Measurements from ENCODE around the gene GRK2. TPM values are rescaled to one million over a fixed set of nuclear protein-coding genes. Genes with fewer than 3 reads are reported as not detected.

The GRK2 gene
- total and polyA plus RNA-seq, 2 of the 8 experiments (the other 6 are each of a cell fraction or from before 2014, with no cell fraction given): 47.3 to 49.7 TPM

DNA sequence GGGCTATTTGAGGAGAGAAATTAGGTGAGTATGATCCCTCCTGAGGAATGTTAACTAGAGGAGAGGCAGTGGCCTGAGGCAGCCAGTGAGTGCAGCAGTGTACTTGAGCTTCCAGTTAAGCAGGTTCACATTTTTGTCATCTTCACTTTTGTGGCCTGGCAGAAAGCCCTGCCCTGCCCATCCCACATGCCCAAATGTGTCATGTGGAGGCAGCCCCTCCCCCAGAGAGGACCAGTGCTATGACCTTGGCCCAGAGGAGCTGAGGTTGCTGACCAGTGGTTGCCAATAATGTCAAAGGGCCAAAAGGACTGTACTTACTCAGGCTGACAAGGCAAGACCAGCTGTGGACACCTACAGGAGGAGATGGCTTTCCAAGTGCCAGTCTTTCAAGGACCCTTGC lies 17.6 kb upstream of the GRK2 start:
- Histone ChIP-seq H3K18ac (ENCODE audit: extremely low read depth, low read length) (no peak overlapping the region), H3K23me2 (ENCODE audit: low read depth, low read length) (no peaks in the 10 kb centered on the region; the same call in 1 of the 2 replicates), H3K14ac (ENCODE audit: insufficient read length) (no peak overlapping the region), H3K79me1 (ENCODE audit: low read depth, low read length) (peaks cover 5% of the 10 kb centered on the region; the same call in 1 of the 2 replicates), H3K27me3 (replicated peaks in 1 of 4; ENCODE audit: control insufficient read depth in 3 of 4, extremely low read depth in 1 of 4, insufficient read depth in 3 of 4, low read length in 3 of 4) (no peaks in the 10 kb centered on the region), H3K27ac (ENCODE audit: low read depth, low read length) (no peak overlapping the region), H2AK5ac (ENCODE audit: low read depth, low read length) (no peak overlapping the region), H2AFZ (ENCODE audit: low read length) (no peak overlapping the region), H3K79me2 (ENCODE audit: control insufficient read depth in 1 of 2, insufficient read depth in 2 of 2, low read length in 2 of 2) (peaks cover 0 to 9% of the 10 kb centered on the region in 2 experiments; a peak in 2 of 4 replicates), H2BK20ac (ENCODE audit: low read length) (no peak overlapping the region), H4K91ac (replicated peaks; ENCODE audit: insufficient read length, low read length) (no peak overlapping the region), H3K9ac (replicated peaks in 1 of 4; ENCODE audit: extremely low read depth in 1 of 4, low read depth in 3 of 4, low read length in 3 of 4) (no peak overlapping the region), H4K8ac (ENCODE audit: extremely low read depth, insufficient read depth, low read length) (no peak overlapping the region), H3K23ac (ENCODE audit: insufficient read length) (no peak overlapping the region), H3K4me3 (ENCODE audit: extremely low read depth in 1 of 4, insufficient read depth in 2 of 4, low read depth in 3 of 4, low read length in 4 of 4) (no peak overlapping the region), H2BK15ac (ENCODE audit: low read length) (no peak overlapping the region), H3K4me1 (replicated peaks in 1 of 4; ENCODE audit: control insufficient read depth in 3 of 4, insufficient read depth in 4 of 4, low read length in 3 of 4) (no peaks in the 10 kb centered on the region), H3K9me3 (ENCODE audit: insufficient read depth in 2 of 2, low read depth in 1 of 2, low read length in 1 of 2) (no peaks in the 10 kb centered on the region), H3K56ac (replicated peaks; ENCODE audit: insufficient read length, low read depth, low read length) (no peak overlapping the region), H3K4ac (replicated peaks; ENCODE audit: insufficient read length, low read depth, low read length) (no peak overlapping the region), H4K20me1 (replicated peaks in 1 of 2; ENCODE audit: control insufficient read depth in 1 of 2, insufficient read depth in 2 of 2, low read length in 2 of 2) (peaks cover 0 to 9% of the 10 kb centered on the region in 2 experiments), H2BK12ac (ENCODE audit: low read depth, low read length) (no peak overlapping the region), H3K36me3 (ENCODE audit: control insufficient read depth in 2 of 4, insufficient read depth in 4 of 4, low read length in 3 of 4) (peaks cover 65 to 100% (median 90%) of the 10 kb centered on the region in 4 experiments), H2BK5ac (ENCODE audit: low read depth, low read length) (no peak overlapping the region), H4K5ac (ENCODE audit: insufficient read length, low read depth, low read length) (no peak overlapping the region), H2BK120ac (replicated peaks; ENCODE audit: low read depth, low read length) (no peak overlapping the region), H3K4me2 (ENCODE audit: insufficient read depth in 1 of 2, low read depth in 2 of 2, low read length in 2 of 2) (no peak overlapping the region)
- no peak for DNase-seq (ENCODE audit: low read depth in 1 of 2, low spot score in 2 of 2)
- TF ChIP-seq NANOG (IDR thresholded peaks at IDR 0.05; ENCODE audit: insufficient read depth, low read depth, low read length, poor library complexity, severe bottlenecking) (no peak), MAFK (IDR thresholded peaks at IDR 0.05; ENCODE audit: low read depth, low read length) (no peak), CBX5 (IDR thresholded peaks at IDR 0.05; ENCODE audit: low read depth, low read length) (no peak), CREB1 (IDR thresholded peaks at IDR 0.05) (no peak), JUN (IDR thresholded peaks at IDR 0.05; ENCODE audit: low read depth, low read length) (no peak)
- no peak for FAIRE-seq
- ChIA-PET POLR2A (ENCODE audit: partially characterized antibody) (interaction anchor here (1.8 kb wide), 1 partner anchor 13 kb away, joined by 3 read pairs; no protein-coding TSS in a partner anchor), CTCF (ENCODE audit: partially characterized antibody) (interaction anchor here (1.4 kb wide), 1 partner anchor 168 kb away, joined by 4 read pairs; no protein-coding TSS in a partner anchor)

Measured in H1 (cell line).